ENCODE results near the gene EMC10. TPM values are rescaled to one million over a fixed set of nuclear protein-coding genes. Genes with fewer than 3 reads are reported as not detected.

Gene EMC10
- total and polyA plus RNA-seq, 10 of the 15 experiments (the other 5 are each of a cell fraction or from before 2014, with no cell fraction given), result 2.5 to 77.3 (median 20.3) TPM

- SMC1A ChIA-PET (ENCODE audit: uncharacterized antibody, unreplicated experiment), result no interaction called here
- BruUV-seq (replicated peaks), result no TSS peak
- Histone ChIP-seq H3K27me3 (replicated peaks in 1 of 2; ENCODE audit: control insufficient read depth in 2 of 2, insufficient read depth in 2 of 2, low read length in 1 of 2) (no peaks in the 10 kb centered on the region), H4K20me1 (ENCODE audit: control insufficient read depth, insufficient read depth) (no peaks in the 10 kb centered on the region), H3K4me3 (no peak overlapping the region), H3K9ac (ENCODE audit: control insufficient read depth, insufficient read depth, low read length) (no peak overlapping the region), H3K4me2 (ENCODE audit: control insufficient read depth, insufficient read depth) (no peak overlapping the region), H3K79me2 (ENCODE audit: control insufficient read depth, insufficient read depth, low read length) (no peaks in the 10 kb centered on the region), H2AFZ (ENCODE audit: control insufficient read depth, low read depth, low read length) (no peak overlapping the region), H3K36me3 (ENCODE audit: control insufficient read depth in 2 of 2, insufficient read depth in 2 of 2, low read length in 1 of 2) (no peaks in the 10 kb centered on the region), H3K4me1 (ENCODE audit: control insufficient read depth, insufficient read depth, low read length) (no peaks in the 10 kb centered on the region), H3K27ac (ENCODE audit: control insufficient read depth, insufficient read depth) (no peak overlapping the region), H3K9me3 (replicated peaks; ENCODE audit: control insufficient read depth, insufficient read depth, low read length) (no peaks in the 10 kb centered on the region)
- CTCF ChIA-PET, result no interaction called here
- DNase-seq (ENCODE audit: low read depth, low spot score) (no peak), FAIRE-seq (no peak), ATAC-seq (peak; percentile 81)
- POLR2A ChIA-PET, result no interaction called here
- RAD21 ChIA-PET (ENCODE audit: unreplicated experiment), result no interaction called here
- intact Hi-C loops (cut with micrococcal nuclease; ENCODE audit: unreplicated experiment) (no loop called here), in situ Hi-C loops (cut with MboI) (no loop called here)
- WGBS (ENCODE audit: insufficient coverage, insufficient replicate concordance, low lambda C conversion rate, missing lambda C conversion rate), result 49% methylated on average over 20 of the region's 27 CpGs
- TF ChIP-seq SMC3 (IDR thresholded peaks at IDR 0.05; ENCODE audit: borderline replicate concordance, low read length) (no peak), TCF12 (IDR thresholded peaks at IDR 0.05; ENCODE audit: low read depth, low read length) (peak; percentile 70; the same call in 1 of the 2 replicates), BHLHE40 (IDR thresholded peaks at IDR 0.05; ENCODE audit: borderline replicate concordance in 1 of 2, low read depth in 2 of 2, low read length in 1 of 2) (0 out of 4 replicates have a peak, but pooled peaks of 1 of the 2 experiments have one; percentile 21), MEF2B (IDR thresholded peaks at IDR 0.05; ENCODE audit: partially characterized antibody, poor library complexity, severe bottlenecking) (peak; percentile 74), SREBF1 (IDR thresholded peaks at IDR 0.05; ENCODE audit: low read length) (no peak), ATF7 (IDR thresholded peaks at IDR 0.05; ENCODE audit: low read depth) (no peak), EGR1 (IDR thresholded peaks at IDR 0.05; ENCODE audit: borderline replicate concordance in 1 of 2, low read depth in 2 of 2, low read length in 2 of 2) (no peak), RELB (IDR thresholded peaks at IDR 0.05; ENCODE audit: low read depth) (no peak), SRF (IDR thresholded peaks at IDR 0.05; ENCODE audit: low read depth in 2 of 2, low read length in 2 of 2) (peak in 1 of 2 experiments; percentile 60; a peak in 1 of 4 replicates), MYB (IDR thresholded peaks at IDR 0.05; ENCODE audit: borderline replicate concordance, low read depth, low read length) (no peak)
Measured at GRCh38 chr19:50500060-50500752, 23.9 kb downstream of the EMC10 start.
